Right lobe of liver (tissue), 4 donors: Measurements from ENCODE around the gene NID2.

Experiments used
- POLR2A ChIP-seq: fragments of 450-650 bp; IDR thresholded peaks from one replicate; pipeline ENCODE4 v1.6.1; 2017; ENCODE audit warnings: antibody characterized with exemption, mild to moderate bottlenecking
- TF ChIP-seq, protein P1 (sequence below), 4 donors: fragments of 200-600 bp in 3 of 4; fragments of 450-650 bp in 1 of 4; IDR thresholded peaks; one replicate each; pipeline versions ENCODE4 v1.5.1 to v1.8.0; 2016 to 2022; ENCODE audit warnings: antibody characterized with exemption in 4 of 4, mild to moderate bottlenecking in 2 of 4
- donor health status: DM: no; HTN: no; CAD: no.
- donor health status: DM: no; HTN: no; CAD: no.
- donor health status: DM: no; HTN: yes; CAD: no.

DNA sequence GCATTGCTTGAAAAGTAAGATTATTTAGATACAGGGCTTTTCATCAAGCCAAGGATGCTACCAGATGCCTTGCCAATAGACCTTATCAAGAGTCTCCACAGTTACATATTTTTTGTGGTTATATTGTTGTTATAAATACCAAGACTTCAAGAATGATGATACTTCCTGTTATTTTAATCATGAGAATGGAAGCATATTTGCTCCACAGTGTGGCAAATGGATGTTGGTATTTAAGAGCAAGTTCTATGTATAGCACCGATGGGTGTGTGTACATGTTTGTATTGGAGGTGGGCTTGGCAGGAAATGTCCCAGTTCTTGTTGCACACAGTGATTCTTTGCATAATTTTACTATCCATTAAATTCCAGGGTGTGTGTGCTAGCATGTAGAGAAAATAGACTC is 4.4 kb upstream of the NID2 start:
- TF ChIP-seq, protein P1, sequence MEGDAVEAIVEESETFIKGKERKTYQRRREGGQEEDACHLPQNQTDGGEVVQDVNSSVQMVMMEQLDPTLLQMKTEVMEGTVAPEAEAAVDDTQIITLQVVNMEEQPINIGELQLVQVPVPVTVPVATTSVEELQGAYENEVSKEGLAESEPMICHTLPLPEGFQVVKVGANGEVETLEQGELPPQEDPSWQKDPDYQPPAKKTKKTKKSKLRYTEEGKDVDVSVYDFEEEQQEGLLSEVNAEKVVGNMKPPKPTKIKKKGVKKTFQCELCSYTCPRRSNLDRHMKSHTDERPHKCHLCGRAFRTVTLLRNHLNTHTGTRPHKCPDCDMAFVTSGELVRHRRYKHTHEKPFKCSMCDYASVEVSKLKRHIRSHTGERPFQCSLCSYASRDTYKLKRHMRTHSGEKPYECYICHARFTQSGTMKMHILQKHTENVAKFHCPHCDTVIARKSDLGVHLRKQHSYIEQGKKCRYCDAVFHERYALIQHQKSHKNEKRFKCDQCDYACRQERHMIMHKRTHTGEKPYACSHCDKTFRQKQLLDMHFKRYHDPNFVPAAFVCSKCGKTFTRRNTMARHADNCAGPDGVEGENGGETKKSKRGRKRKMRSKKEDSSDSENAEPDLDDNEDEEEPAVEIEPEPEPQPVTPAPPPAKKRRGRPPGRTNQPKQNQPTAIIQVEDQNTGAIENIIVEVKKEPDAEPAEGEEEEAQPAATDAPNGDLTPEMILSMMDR (IDR thresholded peaks at IDR 0.05), result no peak
- TF ChIP-seq POLR2A, result no peak
